CD4-positive, alpha-beta T cell (primary cell): ENCODE measurements around the gene CCM2L. TPM values are rescaled to one million over a fixed set of nuclear protein-coding genes. Genes with fewer than 3 reads are reported as not detected.

ENCODE experiments used
- ATAC-seq: fragments of 200-7000 bp; cut with Tn5 transposase; one replicate; pipeline ENCODE4 v1.10.0; 2022; ENCODE audit warnings: mild to moderate bottlenecking; ENCODE audit not compliant: poor library complexity
- CTCF ChIA-PET: fragments of 350-600 bp; sonication (Branson Sonifier 250); formaldehyde crosslinking; loops from one replicate; lab custom pipeline; 2021; ENCODE audit warnings: antibody characterized with exemption, inconsistent platforms; lab: Charles Lee
- POLR2A ChIA-PET: fragments of 350-600 bp; sonication (Branson Sonifier 250); formaldehyde crosslinking; loops from one replicate; lab custom pipeline; 2021; ENCODE audit warnings: antibody characterized with exemption, inconsistent platforms; lab: Charles Lee
- DNase-seq, 14 experiments: peaks; one replicate each; pipeline ENCODE4 v3.0.0-alpha.2; 2013 to 2020; ENCODE audit warnings: mixed read lengths in 2 of 14
- H3K27ac ChIP-seq, 2 donors: one replicate each; pipeline versions ENCODE4 v1.5.1 to v1.7.0; 2013; ENCODE audit warnings: low read length in 2 of 2, low read depth in 1 of 2, mild to moderate bottlenecking in 1 of 2
- H3K27me3 ChIP-seq, 2 experiments: 1 replicate in 1 of 2; 2 replicates in 1 of 2; pipeline versions ENCODE4 v1.6.1 to v1.7.0; 2013; ENCODE audit warnings: low read length in 2 of 2, control low read depth in 1 of 2, mild to moderate bottlenecking in 1 of 2, moderate library complexity in 1 of 2; ENCODE audit not compliant: insufficient read depth in 2 of 2, control insufficient read depth in 1 of 2
- H3K36me3 ChIP-seq: one replicate; pipeline ENCODE4 v1.6.1; 2013; ENCODE audit warnings: low read length, control low read depth; ENCODE audit not compliant: insufficient read depth
- H3K4me1 ChIP-seq: one replicate; pipeline ENCODE4 v1.6.1; 2013; ENCODE audit warnings: low read length, control low read depth; ENCODE audit not compliant: insufficient read depth
- H3K4me3 ChIP-seq: one replicate; pipeline ENCODE4 v1.5.1; 2013; ENCODE audit warnings: mild to moderate bottlenecking, low read length, moderate library complexity
- H3K9me3 ChIP-seq, 2 experiments: 1 replicate in 1 of 2; 2 replicates in 1 of 2; pipeline versions ENCODE4 v1.6.1 to v1.7.0; 2013; ENCODE audit warnings: low read length in 2 of 2, mild to moderate bottlenecking in 2 of 2, control low read depth in 1 of 2, moderate library complexity in 1 of 2; ENCODE audit not compliant: control insufficient read depth in 1 of 2, insufficient read depth in 1 of 2
- H3K27ac Mint-ChIP-seq: one replicate; pipeline ENCODE4 v1.8.0; 2020; ENCODE audit warnings: mixed read lengths
- H3K27me3 Mint-ChIP-seq: one replicate; pipeline ENCODE4 v1.8.0; 2021; ENCODE audit warnings: mixed read lengths
- H3K36me3 Mint-ChIP-seq: one replicate; pipeline ENCODE4 v1.8.0; 2021; ENCODE audit warnings: low read depth, mixed read lengths
- H3K4me1 Mint-ChIP-seq: one replicate; pipeline ENCODE4 v1.8.0; 2021; ENCODE audit warnings: low read depth, mixed read lengths
- H3K4me3 Mint-ChIP-seq: one replicate; pipeline ENCODE4 v1.8.0; 2020; ENCODE audit warnings: mild to moderate bottlenecking, mixed read lengths
- H3K9me3 Mint-ChIP-seq: one replicate; pipeline ENCODE4 v1.8.0; 2020; ENCODE audit warnings: mixed read lengths
- CTCF ChIP-seq: fragments of 200-600 bp; IDR thresholded peaks from one replicate; pipeline ENCODE4 v1.8.0; 2022; ENCODE audit warnings: antibody characterized with exemption, mild to moderate bottlenecking
- intact Hi-C, 2 experiments: fragments of 100-400 bp; cut with DNase I in 1 of 2; cut with micrococcal nuclease in 1 of 2; formaldehyde crosslinking; loops; one replicate each; pipeline versions ENCODE4 v1.15.1 to v1.9.0; 2023 to 2025; cut with DNase I, micrococcal nuclease
- total RNA-seq, 174 experiments: library from RNA in 2 of 174; stranded (reverse) in 2 of 174; gene quantifications; one replicate each; pipeline ENCODE4 v1.2.3 and lab custom pipeline; 2021 to 2026

Gene CCM2L
- total RNA-seq, 2 experiments from 2014 or later = not detected

- Mint-ChIP-seq H3K27ac (no peak within 1 kb of the TSS), H3K4me1 (peaks cover 16% of the 10 kb centered on the region), H3K36me3 (no peaks in the 10 kb centered on the region), H3K4me3 (peak within 1 kb of the TSS; percentile 69), H3K27me3 (peaks cover 83% of the 10 kb centered on the region), H3K9me3 (no peaks in the 10 kb centered on the region)
- Histone ChIP-seq H3K27me3 (peaks cover 39 to 59% of the 10 kb centered on the region in 2 experiments), H3K4me1 (peaks cover 22% of the 10 kb centered on the region), H3K27ac (no peak within 1 kb of the TSS), H3K9me3 (peaks cover 0 to 17% of the 10 kb centered on the region in 2 experiments), H3K36me3 (no peaks in the 10 kb centered on the region), H3K4me3 (peak within 1 kb of the TSS; percentile 43)
- ChIA-PET CTCF (interaction anchor here (0.6 kb wide), 1 partner anchor 359 kb away, joined by 3 read pairs; no protein-coding TSS in a partner anchor), POLR2A (no interaction called here)
- TF ChIP-seq CTCF = no peak
- DNase-seq (peak in 3 of 14 experiments; percentile 5 to 53 (median 44)), ATAC-seq (peak; percentile 44)
- intact Hi-C loops = no loop called here
Observed at GRCh38 chr20:32052090-32052777, 42.0 kb downstream of the CCM2L start, which contains the start of gene HCK. Gene HCK, plus strand, starts transcription at chr20:32052242.

GRCh38 chr20:32052778-32053362 is 42.6 kb downstream of the CCM2L start:
- H3K4me3 ChIP-seq = peak overlapping the region; percentile 43
- no peak overlapping the region for H3K27ac Mint-ChIP-seq
- no peaks in the 10 kb centered on the region for H3K9me3 Mint-ChIP-seq
- ChIA-PET CTCF (no interaction called here), POLR2A (no interaction called here)
- DNase-seq = peak in 4 of 14 experiments; percentile 10 to 62 (median 53)
- ATAC-seq = no peak
- no peaks in the 10 kb centered on the region for H3K36me3 Mint-ChIP-seq
- H3K4me1 Mint-ChIP-seq = peaks cover 16% of the 10 kb centered on the region
- no peak overlapping the region for H3K4me3 Mint-ChIP-seq
- H3K9me3 ChIP-seq = peaks cover 0 to 17% of the 10 kb centered on the region in 2 experiments
- peaks cover 82% of the 10 kb centered on the region for H3K27me3 Mint-ChIP-seq
- no peak overlapping the region for H3K27ac ChIP-seq
- no peaks in the 10 kb centered on the region for H3K36me3 ChIP-seq
- H3K4me1 ChIP-seq = peaks cover 22% of the 10 kb centered on the region
- intact Hi-C loops = no loop called here
- no peak for TF ChIP-seq CTCF
- H3K27me3 ChIP-seq = peaks cover 40 to 59% of the 10 kb centered on the region in 2 experiments

- ChIA-PET POLR2A (no interaction called here), CTCF (no interaction called here)
- Histone ChIP-seq H3K27ac (no peak overlapping the region), H3K9me3 (peaks cover 0 to 17% of the 10 kb centered on the region in 2 experiments), H3K27me3 (peaks cover 40 to 66% of the 10 kb centered on the region in 2 experiments), H3K4me1 (peaks cover 22% of the 10 kb centered on the region), H3K36me3 (no peaks in the 10 kb centered on the region), H3K4me3 (no peak overlapping the region)
- no peaks in the 10 kb centered on the region for H3K36me3 Mint-ChIP-seq
- peaks cover 84% of the 10 kb centered on the region for H3K27me3 Mint-ChIP-seq
- no peaks in the 10 kb centered on the region for H3K9me3 Mint-ChIP-seq
- no peak overlapping the region for H3K27ac Mint-ChIP-seq
- no peak overlapping the region for H3K4me3 Mint-ChIP-seq
- intact Hi-C loops = no loop called here
- no peak for TF ChIP-seq CTCF
- peaks cover 16% of the 10 kb centered on the region for H3K4me1 Mint-ChIP-seq
- no peak for DNase-seq
- no peak for ATAC-seq
Observed at GRCh38 chr20:32053648-32054047, 43.4 kb downstream of the CCM2L start.
